Measurements from ENCODE around the gene LARP4B. TPM values are rescaled to one million over a fixed set of nuclear protein-coding genes. Genes with fewer than 3 reads are reported as not detected.

Gene LARP4B
- total and polyA plus RNA-seq, 2 donors (not counting 1 experiment from before 2014, with no cell fraction given): 35.6 to 129 TPM

DNA sequence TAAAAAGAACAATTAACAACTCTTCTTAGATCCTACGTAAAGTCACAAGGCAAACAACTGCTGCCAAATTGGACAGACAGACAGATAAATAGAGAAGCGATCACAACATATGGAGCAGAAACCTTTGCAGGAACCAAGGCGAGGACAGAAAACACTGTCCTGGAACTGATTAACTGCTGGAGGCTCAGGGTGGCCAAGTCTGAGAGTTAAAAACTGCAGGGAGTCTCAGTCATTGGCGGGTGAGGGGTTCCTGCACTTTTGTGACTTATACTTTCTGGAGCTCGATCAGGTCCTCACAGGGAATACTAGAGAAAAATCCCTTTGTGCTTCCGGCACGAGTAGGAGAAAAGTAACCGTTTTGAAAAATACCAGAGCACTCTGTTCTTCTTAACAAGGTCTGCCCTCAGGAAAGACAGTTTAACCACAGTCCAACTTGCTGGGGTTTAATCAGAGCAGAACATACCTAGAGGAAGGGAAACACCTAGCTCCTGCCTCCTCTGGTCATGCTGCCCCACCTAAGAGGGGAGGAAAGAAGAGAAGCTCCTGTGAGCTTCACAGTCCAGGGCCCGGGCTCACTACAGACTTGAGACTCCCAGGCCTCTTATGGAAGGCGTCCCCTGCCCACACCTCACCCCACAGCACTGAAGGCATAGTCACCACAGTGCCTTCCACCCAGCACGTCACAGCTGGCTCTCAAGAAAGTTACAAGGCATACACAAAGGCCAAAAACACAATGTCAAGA is 74.9 kb downstream of the LARP4B start:
- POLR2A ChIA-PET: no interaction called here
- ATAC-seq (ENCODE audit: low read depth): no peak
- no peaks in the 10 kb centered on the region for H3K27me3 ChIP-seq (replicated peaks in 1 of 4; ENCODE audit: control extremely low read depth in 1 of 4, control insufficient read depth in 3 of 4, insufficient read depth in 4 of 4, low read length in 3 of 4)
- Mint-ChIP-seq H3K4me1 (peaks cover 30% of the 10 kb centered on the region), H3K27me3 (no peaks in the 10 kb centered on the region), H3K4me3 (no peak overlapping the region), H3K27ac (peak overlapping the region; percentile 59), H3K9me3 (ENCODE audit: insufficient read depth) (no peaks in the 10 kb centered on the region)
- peak overlapping the region in 1 of 2 donors; percentile 52 for H3K27ac ChIP-seq (ENCODE audit: low read length in 2 of 2)
- H3K4me3 ChIP-seq (ENCODE audit: control extremely low read depth in 1 of 5, extremely low read depth in 1 of 5, insufficient read depth in 1 of 5, low read depth in 2 of 5, low read length in 4 of 5): no peak overlapping the region
- intact Hi-C loops (cut with micrococcal nuclease): no loop called here
- 67% methylated on average over 10 of the region's 11 CpGs for WGBS (ENCODE audit: insufficient coverage)
- no peak overlapping the region for H2AFZ ChIP-seq (ENCODE audit: insufficient read depth, low read depth, low read length, poor library complexity, severe bottlenecking)
- peaks cover 28% of the 10 kb centered on the region for H3K79me2 ChIP-seq (ENCODE audit: control insufficient read depth, insufficient read depth, low read length)
- H3K36me3 ChIP-seq (replicated peaks in 1 of 2; ENCODE audit: control extremely low read depth in 1 of 2, control insufficient read depth in 1 of 2, extremely low read depth in 1 of 2, insufficient read depth in 2 of 2, low read length in 1 of 2): peaks cover 0 to 40% of the 10 kb centered on the region in 2 experiments
- DNase-seq: no peak
- H3K4me2 ChIP-seq (replicated peaks; ENCODE audit: low read depth, low read length, poor library complexity, severe bottlenecking): no peak overlapping the region
- H3K4me1 ChIP-seq (ENCODE audit: control insufficient read depth in 2 of 2, insufficient read depth in 2 of 2, low read length in 2 of 2): peaks cover 11 to 17% of the 10 kb centered on the region in 2 donors
- no peaks in the 10 kb centered on the region for H3K9me3 ChIP-seq (ENCODE audit: control extremely low read depth in 1 of 3, control insufficient read depth in 2 of 3, insufficient read depth in 1 of 3, low read length in 2 of 3)
- H4K20me1 ChIP-seq (ENCODE audit: control insufficient read depth, insufficient read depth, low read length, poor library complexity, severe bottlenecking): peaks cover 7% of the 10 kb centered on the region
- TF ChIP-seq, protein P1, sequence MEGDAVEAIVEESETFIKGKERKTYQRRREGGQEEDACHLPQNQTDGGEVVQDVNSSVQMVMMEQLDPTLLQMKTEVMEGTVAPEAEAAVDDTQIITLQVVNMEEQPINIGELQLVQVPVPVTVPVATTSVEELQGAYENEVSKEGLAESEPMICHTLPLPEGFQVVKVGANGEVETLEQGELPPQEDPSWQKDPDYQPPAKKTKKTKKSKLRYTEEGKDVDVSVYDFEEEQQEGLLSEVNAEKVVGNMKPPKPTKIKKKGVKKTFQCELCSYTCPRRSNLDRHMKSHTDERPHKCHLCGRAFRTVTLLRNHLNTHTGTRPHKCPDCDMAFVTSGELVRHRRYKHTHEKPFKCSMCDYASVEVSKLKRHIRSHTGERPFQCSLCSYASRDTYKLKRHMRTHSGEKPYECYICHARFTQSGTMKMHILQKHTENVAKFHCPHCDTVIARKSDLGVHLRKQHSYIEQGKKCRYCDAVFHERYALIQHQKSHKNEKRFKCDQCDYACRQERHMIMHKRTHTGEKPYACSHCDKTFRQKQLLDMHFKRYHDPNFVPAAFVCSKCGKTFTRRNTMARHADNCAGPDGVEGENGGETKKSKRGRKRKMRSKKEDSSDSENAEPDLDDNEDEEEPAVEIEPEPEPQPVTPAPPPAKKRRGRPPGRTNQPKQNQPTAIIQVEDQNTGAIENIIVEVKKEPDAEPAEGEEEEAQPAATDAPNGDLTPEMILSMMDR (IDR thresholded peaks at IDR 0.05): no peak
- TF ChIP-seq EZH2 (IDR thresholded peaks at IDR 0.05; ENCODE audit: borderline replicate concordance, insufficient read depth, low read depth, low read length, poor library complexity, severe bottlenecking): no peak
- CTCF ChIA-PET: no interaction called here
- H3K9ac ChIP-seq (ENCODE audit: low read length): no peak overlapping the region

DNA sequence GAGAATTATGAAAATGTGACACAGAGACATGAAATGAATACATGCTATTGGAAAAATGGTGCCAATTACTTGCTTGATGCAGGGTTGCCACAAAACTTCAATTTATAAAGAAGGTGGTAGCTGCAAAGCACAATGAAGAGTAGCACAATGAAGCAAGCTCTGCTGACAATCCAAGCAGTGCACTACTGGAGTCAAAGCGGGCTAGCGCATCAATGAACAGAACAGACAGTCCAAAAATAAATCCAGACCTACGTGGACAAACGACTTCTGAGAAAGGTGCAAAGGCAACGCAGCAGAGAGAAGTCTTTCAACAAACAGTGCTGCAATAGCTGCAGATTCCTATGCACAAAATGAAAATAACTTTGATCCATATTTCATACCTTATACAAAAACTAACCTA is 75.8 kb downstream of the LARP4B start:
- Histone ChIP-seq H3K79me2 (ENCODE audit: control insufficient read depth, insufficient read depth, low read length) (peaks cover 32% of the 10 kb centered on the region), H3K9me3 (ENCODE audit: control extremely low read depth in 1 of 3, control insufficient read depth in 2 of 3, insufficient read depth in 1 of 3, low read length in 2 of 3) (peaks cover 0 to 4% (median 0%) of the 10 kb centered on the region in 3 donors), H3K4me3 (ENCODE audit: control extremely low read depth in 1 of 5, extremely low read depth in 1 of 5, insufficient read depth in 1 of 5, low read depth in 2 of 5, low read length in 4 of 5) (no peak overlapping the region), H3K27me3 (replicated peaks in 1 of 4; ENCODE audit: control extremely low read depth in 1 of 4, control insufficient read depth in 3 of 4, insufficient read depth in 4 of 4, low read length in 3 of 4) (no peaks in the 10 kb centered on the region), H4K20me1 (ENCODE audit: control insufficient read depth, insufficient read depth, low read length, poor library complexity, severe bottlenecking) (peaks cover 4% of the 10 kb centered on the region), H3K27ac (ENCODE audit: low read length in 2 of 2) (peak overlapping the region in 1 of 2 donors; percentile 85), H3K4me2 (replicated peaks; ENCODE audit: low read depth, low read length, poor library complexity, severe bottlenecking) (no peak overlapping the region), H3K4me1 (ENCODE audit: control insufficient read depth in 2 of 2, insufficient read depth in 2 of 2, low read length in 2 of 2) (peaks cover 20 to 25% of the 10 kb centered on the region in 2 donors), H3K36me3 (replicated peaks in 1 of 2; ENCODE audit: control extremely low read depth in 1 of 2, control insufficient read depth in 1 of 2, extremely low read depth in 1 of 2, insufficient read depth in 2 of 2, low read length in 1 of 2) (peaks cover 0 to 36% of the 10 kb centered on the region in 2 experiments), H2AFZ (ENCODE audit: insufficient read depth, low read depth, low read length, poor library complexity, severe bottlenecking) (no peak overlapping the region), H3K9ac (ENCODE audit: low read length) (no peak overlapping the region)
- intact Hi-C loops (cut with micrococcal nuclease): no loop called here
- Mint-ChIP-seq H3K27ac (peak overlapping the region; percentile 15), H3K27me3 (no peaks in the 10 kb centered on the region), H3K9me3 (ENCODE audit: insufficient read depth) (no peaks in the 10 kb centered on the region), H3K4me1 (peaks cover 36% of the 10 kb centered on the region), H3K4me3 (no peak overlapping the region)
- CTCF ChIA-PET: no interaction called here
- WGBS (ENCODE audit: insufficient coverage): 95% methylated on average over 5 of the region's 5 CpGs
- ATAC-seq (ENCODE audit: low read depth) (no peak), DNase-seq (no peak)
- no peak for TF ChIP-seq EZH2 (IDR thresholded peaks at IDR 0.05; ENCODE audit: borderline replicate concordance, insufficient read depth, low read depth, low read length, poor library complexity, severe bottlenecking)
- TF ChIP-seq, protein P1 (IDR thresholded peaks at IDR 0.05): no peak
- POLR2A ChIA-PET: no interaction called here

All from B cell (primary cell).